Activated CD4-positive, alpha-beta T cell treated with anti-CD3 and anti-CD28 coated beads, Interleukin-2, amount 50 U/mL, for 1 hour (primary cell): ENCODE data around the gene TEX48.

Experiments used
- DNase-seq: peaks from one replicate; pipeline ENCODE4 v3.0.0-alpha.2; 2020

The TEX48 gene

GRCh38 chr9:114664181-114664580 is 17.8 kb downstream of the TEX48 start:
- no peak for DNase-seq

- DNase-seq: peak; percentile 59
Observed at GRCh38 chr9:114662081-114662989, 19.7 kb downstream of the TEX48 start.

GRCh38 chr9:114657705-114658104 is 24.3 kb downstream of the TEX48 start, which contains the start of gene TEX53:
TSS of gene TEX53 (minus strand) at chr9:114657805. CDS start at chr9:114657774, 31 bp downstream.
- no peak for DNase-seq

GRCh38 chr9:114656301-114656700 is 25.7 kb downstream of the TEX48 start:
- DNase-seq: no peak

GRCh38 chr9:114655689-114656088 is 26.3 kb downstream of the TEX48 start:
- DNase-seq: no peak

GRCh38 chr9:114653556-114654159 is 28.3 kb downstream of the TEX48 start:
- DNase-seq: peak; percentile 84

- DNase-seq: no peak
Observed at GRCh38 chr9:114652776-114653555, 29.0 kb downstream of the TEX48 start.

GRCh38 chr9:114643896-114644295 is 38.1 kb downstream of the TEX48 start:
- DNase-seq: no peak

GRCh38 chr9:114643001-114643400 is 39.0 kb downstream of the TEX48 start:
- no peak for DNase-seq

GRCh38 chr9:114641967-114642366 is 40.0 kb downstream of the TEX48 start:
- no peak for DNase-seq

- DNase-seq: no peak
Observed at GRCh38 chr9:114638404-114638803, 43.6 kb downstream of the TEX48 start.

GRCh38 chr9:114634387-114634786 is 47.6 kb downstream of the TEX48 start:
- DNase-seq: no peak

- no peak for DNase-seq
Observed at GRCh38 chr9:114633438-114634089, 48.4 kb downstream of the TEX48 start.

GRCh38 chr9:114631166-114631565 is 50.8 kb downstream of the TEX48 start:
- DNase-seq: no peak

- DNase-seq: no peak
Observed at GRCh38 chr9:114629563-114630090, 52.4 kb downstream of the TEX48 start.

GRCh38 chr9:114627553-114627952 is 54.4 kb downstream of the TEX48 start:
- no peak for DNase-seq

GRCh38 chr9:114626415-114627020 is 55.5 kb downstream of the TEX48 start:
- no peak for DNase-seq

GRCh38 chr9:114624677-114625076 is 57.3 kb downstream of the TEX48 start:
- no peak for DNase-seq

- no peak for DNase-seq
Observed at GRCh38 chr9:114621975-114622609, 59.9 kb downstream of the TEX48 start.

GRCh38 chr9:114621561-114621960 is 60.4 kb downstream of the TEX48 start:
- no peak for DNase-seq

- no peak for DNase-seq
Observed at GRCh38 chr9:114619191-114619761, 62.7 kb downstream of the TEX48 start.
